ENCODE measurements around the gene POLR2L. TPM values are rescaled to one million over a fixed set of nuclear protein-coding genes. Genes with fewer than 3 reads are reported as not detected.

POLR2L gene
- total RNA-seq, 2 donors from 2014 or later: 33.5 to 83.4 TPM

DNA sequence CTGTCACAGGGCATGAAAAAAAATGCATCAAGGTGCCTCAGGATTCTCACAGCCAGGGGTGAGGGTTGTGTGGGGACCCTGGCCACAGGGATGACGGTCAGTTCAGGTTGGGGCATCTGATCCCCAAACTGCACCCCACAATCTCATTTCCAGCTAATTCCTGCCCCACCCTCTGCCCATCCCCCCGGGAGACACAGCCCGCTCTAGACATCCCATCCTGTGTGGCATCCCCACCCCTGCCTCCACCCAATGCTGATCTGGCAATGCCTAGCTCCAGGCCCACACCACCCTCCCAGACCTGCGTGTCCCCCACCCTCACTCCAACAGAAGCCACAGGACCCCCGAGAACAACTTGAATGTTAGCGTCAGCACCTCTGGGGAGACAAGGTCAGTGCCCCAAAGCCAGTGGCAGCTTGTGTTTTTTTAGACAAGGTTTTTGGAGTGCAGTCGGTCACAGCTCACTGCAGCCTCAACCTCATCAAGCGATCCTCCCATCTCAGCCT, 25.6 kb upstream of the POLR2L start:
- intact Hi-C loops (cut with DNase I): loop anchor here (10.0 kb wide), 1 partner anchor 587 kb away; no protein-coding TSS in a partner anchor
- ATAC-seq: no peak

DNA sequence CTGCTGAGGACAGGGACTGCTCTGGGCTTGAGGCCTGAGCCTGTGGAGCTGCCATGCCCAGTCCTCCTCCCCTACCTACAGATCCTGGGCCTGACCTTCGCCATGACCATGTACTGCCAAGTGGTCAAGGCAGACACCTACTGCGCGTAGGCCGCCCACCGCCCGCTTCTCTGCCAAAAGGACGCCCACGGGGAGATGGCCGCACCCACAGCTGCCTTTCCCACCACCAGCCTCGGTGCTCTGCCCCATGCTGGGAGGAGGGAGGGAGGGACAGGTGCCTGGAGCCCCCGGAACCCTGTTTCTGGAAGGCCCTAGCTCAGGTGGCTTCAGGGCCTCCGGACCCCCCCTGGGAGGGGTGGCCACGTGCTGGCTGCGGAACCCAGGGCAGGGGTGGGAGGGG, 24.2 kb upstream of the POLR2L start:
- WGBS, 2 donors: 83 to 86% methylated on average over 9 to 14 of the region's 14 CpGs
- no peak overlapping the region for H3K4me3 ChIP-seq
- TF ChIP-seq, protein P1, sequence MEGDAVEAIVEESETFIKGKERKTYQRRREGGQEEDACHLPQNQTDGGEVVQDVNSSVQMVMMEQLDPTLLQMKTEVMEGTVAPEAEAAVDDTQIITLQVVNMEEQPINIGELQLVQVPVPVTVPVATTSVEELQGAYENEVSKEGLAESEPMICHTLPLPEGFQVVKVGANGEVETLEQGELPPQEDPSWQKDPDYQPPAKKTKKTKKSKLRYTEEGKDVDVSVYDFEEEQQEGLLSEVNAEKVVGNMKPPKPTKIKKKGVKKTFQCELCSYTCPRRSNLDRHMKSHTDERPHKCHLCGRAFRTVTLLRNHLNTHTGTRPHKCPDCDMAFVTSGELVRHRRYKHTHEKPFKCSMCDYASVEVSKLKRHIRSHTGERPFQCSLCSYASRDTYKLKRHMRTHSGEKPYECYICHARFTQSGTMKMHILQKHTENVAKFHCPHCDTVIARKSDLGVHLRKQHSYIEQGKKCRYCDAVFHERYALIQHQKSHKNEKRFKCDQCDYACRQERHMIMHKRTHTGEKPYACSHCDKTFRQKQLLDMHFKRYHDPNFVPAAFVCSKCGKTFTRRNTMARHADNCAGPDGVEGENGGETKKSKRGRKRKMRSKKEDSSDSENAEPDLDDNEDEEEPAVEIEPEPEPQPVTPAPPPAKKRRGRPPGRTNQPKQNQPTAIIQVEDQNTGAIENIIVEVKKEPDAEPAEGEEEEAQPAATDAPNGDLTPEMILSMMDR (IDR thresholded peaks at IDR 0.05): no peak
- no peak for TF ChIP-seq POLR2A (IDR thresholded peaks at IDR 0.05)
- intact Hi-C loops (cut with DNase I): loop anchor here (10.0 kb wide), 1 partner anchor 588 kb away; no protein-coding TSS in a partner anchor
- H3K9me3 ChIP-seq: no peaks in the 10 kb centered on the region
- no peaks in the 10 kb centered on the region for H3K27me3 ChIP-seq
- H3K27ac ChIP-seq: no peak overlapping the region
- H3K4me1 ChIP-seq: peaks cover 12% of the 10 kb centered on the region
- DNase-seq (no peak), ATAC-seq (no peak)
- H3K36me3 ChIP-seq (replicated peaks in 1 of 2; ENCODE audit: insufficient read depth in 1 of 2, low read depth in 2 of 2): no peaks in the 10 kb centered on the region

More for the DNA sequence above, 25.6 kb upstream of the POLR2L start:
- Histone ChIP-seq H3K36me3 (replicated peaks in 1 of 2; ENCODE audit: insufficient read depth in 1 of 2, low read depth in 2 of 2) (no peaks in the 10 kb centered on the region), H3K4me1 (peaks cover 12% of the 10 kb centered on the region), H3K4me3 (no peak overlapping the region), H3K27ac (no peak overlapping the region), H3K27me3 (no peaks in the 10 kb centered on the region), H3K9me3 (no peaks in the 10 kb centered on the region)
- TF ChIP-seq, protein P1 (IDR thresholded peaks at IDR 0.05): no peak
- TF ChIP-seq POLR2A (IDR thresholded peaks at IDR 0.05): no peak
- 79 to 82% methylated on average over 8 of the region's 8 CpGs for WGBS, 2 donors
- no peak for DNase-seq

DNA sequence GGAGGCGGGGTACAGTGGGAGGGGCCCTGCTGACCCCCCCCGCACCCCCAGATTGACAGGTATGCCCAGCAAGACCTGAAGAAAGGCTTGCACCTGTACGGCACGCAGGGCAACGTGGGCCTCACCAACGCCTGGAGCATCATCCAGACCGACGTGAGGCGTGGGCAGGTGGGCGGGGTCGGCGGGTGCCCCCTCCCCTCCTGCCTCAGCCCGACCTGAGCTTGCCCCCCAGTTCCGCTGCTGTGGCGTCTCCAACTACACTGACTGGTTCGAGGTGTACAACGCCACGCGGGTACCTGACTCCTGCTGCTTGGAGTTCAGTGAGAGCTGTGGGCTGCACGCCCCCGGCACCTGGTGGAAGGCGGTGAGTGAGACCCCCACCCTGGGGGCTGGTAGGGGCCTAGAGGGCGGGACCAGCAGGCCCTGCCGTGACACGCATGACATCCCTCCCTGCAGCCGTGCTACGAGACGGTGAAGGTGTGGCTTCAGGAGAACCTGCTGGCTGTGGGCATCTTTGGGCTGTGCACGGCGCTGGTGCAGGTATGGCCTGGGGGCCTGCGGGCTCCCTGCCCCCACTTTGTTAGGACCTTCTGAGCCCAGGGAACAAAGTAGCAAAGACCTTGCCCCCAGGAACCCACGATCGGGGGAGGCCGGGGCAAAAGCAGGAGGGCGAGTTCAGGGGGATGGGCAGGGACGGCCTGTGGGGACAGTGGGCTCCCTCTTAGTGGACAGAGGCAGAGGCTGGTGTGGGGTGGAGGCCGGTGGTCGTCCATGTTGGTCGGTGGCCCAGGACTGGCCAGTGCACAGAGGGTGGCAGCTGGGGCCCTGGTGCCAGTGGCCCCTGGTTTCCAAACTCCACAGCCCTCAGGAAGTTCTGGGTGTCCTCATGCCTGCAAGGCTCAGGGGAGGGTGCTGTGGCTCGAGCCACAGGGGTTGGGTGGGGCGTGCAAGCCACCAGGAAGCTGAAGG, 23.4 kb upstream of the POLR2L start:
- Histone ChIP-seq H3K4me1 (peaks cover 12% of the 10 kb centered on the region), H3K36me3 (replicated peaks in 1 of 2; ENCODE audit: insufficient read depth in 1 of 2, low read depth in 2 of 2) (no peaks in the 10 kb centered on the region), H3K27me3 (no peaks in the 10 kb centered on the region), H3K4me3 (no peak overlapping the region), H3K9me3 (no peaks in the 10 kb centered on the region), H3K27ac (no peak overlapping the region)
- 87 to 91% methylated on average over 19 to 38 of the region's 41 CpGs for WGBS, 2 donors
- intact Hi-C loops (cut with DNase I): loop anchor here (10.0 kb wide), 1 partner anchor 589 kb away; no protein-coding TSS in a partner anchor
- no peak for TF ChIP-seq POLR2A (IDR thresholded peaks at IDR 0.05)
- TF ChIP-seq, protein P1 (IDR thresholded peaks at IDR 0.05): no peak
- no peak for DNase-seq
- no peak for ATAC-seq

DNA sequence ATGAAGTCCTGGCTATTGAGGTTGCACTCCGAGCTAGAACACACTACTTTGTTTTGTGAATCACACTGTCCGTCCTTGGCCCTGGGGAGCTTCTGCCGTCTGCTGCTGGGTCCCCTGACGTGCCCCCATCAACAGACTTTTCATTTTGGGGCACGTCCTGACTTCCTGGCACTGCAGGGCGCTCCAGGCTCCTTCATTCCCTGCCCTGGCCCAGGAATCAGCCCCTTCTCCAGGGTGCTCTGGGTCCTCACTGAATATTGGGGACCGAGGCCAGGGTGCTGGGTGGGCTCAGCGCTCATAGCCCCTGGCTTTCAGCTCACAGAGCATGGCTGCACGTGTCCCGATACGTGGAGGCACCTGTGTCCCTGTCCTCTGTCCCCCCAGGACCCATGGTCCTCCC, 22.6 kb upstream of the POLR2L start:
- intact Hi-C loops (cut with DNase I): loop anchor here (10.0 kb wide), 1 partner anchor 590 kb away; no protein-coding TSS in a partner anchor
- ATAC-seq (no peak), DNase-seq (no peak)
- no peak overlapping the region for H3K27ac ChIP-seq
- WGBS, 2 donors: 88 to 89% methylated on average over 9 to 11 of the region's 11 CpGs
- H3K27me3 ChIP-seq: no peaks in the 10 kb centered on the region
- peaks cover 18% of the 10 kb centered on the region for H3K4me1 ChIP-seq
- H3K4me3 ChIP-seq: no peak overlapping the region
- H3K36me3 ChIP-seq (replicated peaks in 1 of 2; ENCODE audit: insufficient read depth in 1 of 2, low read depth in 2 of 2): no peaks in the 10 kb centered on the region
- TF ChIP-seq, protein P1 (IDR thresholded peaks at IDR 0.05): no peak
- TF ChIP-seq POLR2A (IDR thresholded peaks at IDR 0.05): no peak
- H3K9me3 ChIP-seq: no peaks in the 10 kb centered on the region

All from body of pancreas (tissue), 4 donors.